Stimulated activated CD8-positive, alpha-beta memory T cell treated with anti-CD3 and anti-CD28 coated beads, Interleukin-7, amount 100 ng/mL, for 48 hours (primary cell): ENCODE results near the gene STMP1.
"Not testable (repeated sequence)": the region's sequence is repeated elsewhere in the genome, so short reads cannot be mapped to it uniquely, and the experiment has no call there.

Experiments used
- DNase-seq, 2 donors: peaks; one replicate each; pipeline ENCODE4 v3.0.0-alpha.2; 2020; ENCODE audit warnings: low read depth in 1 of 2; ENCODE audit errors: extremely low read depth in 1 of 2

STMP1 gene

DNA sequence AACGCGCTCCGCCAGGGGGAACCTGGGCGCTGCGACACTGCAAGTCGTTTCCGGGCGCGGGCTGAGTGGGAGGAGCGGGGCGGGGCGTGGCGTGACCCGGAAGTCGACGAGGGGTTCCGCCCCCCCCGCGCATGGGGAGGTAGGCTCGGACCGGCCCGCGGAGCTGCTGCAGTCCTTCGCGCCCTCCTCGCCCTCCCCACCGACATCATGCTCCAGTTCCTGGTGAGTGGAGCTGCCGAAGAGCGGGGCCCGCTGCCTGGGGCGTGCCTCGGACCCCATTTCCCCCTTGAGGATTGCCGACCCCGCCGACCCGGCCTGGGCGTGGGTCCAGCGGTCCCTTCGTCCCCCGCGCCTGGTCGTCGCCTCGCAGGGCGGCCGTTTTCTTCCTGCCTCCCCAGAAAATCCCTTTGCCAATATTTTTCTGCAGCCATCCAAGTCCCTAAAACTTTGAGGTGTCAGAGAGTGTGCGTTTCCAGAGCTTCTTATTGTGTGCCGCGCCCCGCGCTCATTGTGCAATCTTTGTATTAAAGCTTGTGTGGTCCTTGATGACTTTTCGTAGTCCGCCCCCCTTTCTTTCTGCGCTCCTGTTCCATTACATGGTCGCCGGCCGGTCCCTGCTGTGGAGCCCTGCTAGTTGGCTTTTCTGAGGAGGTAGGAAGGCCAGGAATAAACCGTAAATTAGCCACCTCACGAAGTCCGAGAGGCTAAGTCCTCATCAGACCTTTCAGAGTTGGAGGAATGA, at the start of gene STMP1:
STMP1 (plus strand) TSS at position 142 of the 742 bp plus-strand sequence.
- DNase-seq, result peak; percentile 87 to 90

GRCh38 chr7:135616136-135616535, 46.2 kb upstream of the STMP1 start:
- DNase-seq, result no peak

DNA sequence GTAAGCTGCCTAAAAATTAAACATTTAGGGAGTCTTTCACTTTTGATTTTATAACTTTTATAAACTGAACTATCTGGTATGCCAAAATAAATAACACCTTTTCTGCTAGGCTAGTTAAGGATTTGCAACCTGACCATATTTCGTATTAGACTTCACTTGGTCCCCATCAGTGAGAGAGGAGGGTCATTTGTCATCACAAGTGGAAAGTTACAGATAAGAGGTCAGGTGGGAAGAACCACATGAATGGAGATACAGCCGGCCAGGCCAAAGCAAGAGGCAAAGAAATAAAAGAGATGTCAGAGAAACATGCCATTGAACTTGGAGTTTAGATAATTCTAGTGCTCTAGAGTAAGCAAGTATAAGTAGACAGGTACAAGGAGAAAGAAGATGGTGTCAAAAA, 44.5 kb upstream of the STMP1 start:
- DNase-seq, result no peak

DNA sequence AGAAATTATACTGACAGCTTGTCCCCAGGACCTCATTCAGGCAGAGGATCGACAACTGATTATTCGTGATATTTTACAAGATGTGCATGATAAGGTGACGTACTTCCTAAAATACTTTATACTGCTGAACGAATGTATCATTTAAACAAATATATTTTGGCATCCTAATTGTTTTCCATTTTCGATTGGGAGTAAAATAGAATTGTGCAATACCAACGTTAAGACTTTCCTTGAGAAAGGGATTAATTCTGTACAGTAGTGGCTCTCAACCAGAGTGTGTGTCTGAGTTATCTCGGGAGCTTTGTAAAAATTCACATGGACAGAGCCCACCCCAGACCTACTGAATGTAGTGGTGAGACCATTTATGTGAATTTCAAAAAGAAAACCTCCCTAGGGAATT, 43.8 kb upstream of the STMP1 start:
- DNase-seq, result no peak

- no peak for DNase-seq
Measured at GRCh38 chr7:135620447-135620846, 41.9 kb upstream of the STMP1 start.

- no peak for DNase-seq
Measured at GRCh38 chr7:135620980-135621850, 41.1 kb upstream of the STMP1 start.

DNA sequence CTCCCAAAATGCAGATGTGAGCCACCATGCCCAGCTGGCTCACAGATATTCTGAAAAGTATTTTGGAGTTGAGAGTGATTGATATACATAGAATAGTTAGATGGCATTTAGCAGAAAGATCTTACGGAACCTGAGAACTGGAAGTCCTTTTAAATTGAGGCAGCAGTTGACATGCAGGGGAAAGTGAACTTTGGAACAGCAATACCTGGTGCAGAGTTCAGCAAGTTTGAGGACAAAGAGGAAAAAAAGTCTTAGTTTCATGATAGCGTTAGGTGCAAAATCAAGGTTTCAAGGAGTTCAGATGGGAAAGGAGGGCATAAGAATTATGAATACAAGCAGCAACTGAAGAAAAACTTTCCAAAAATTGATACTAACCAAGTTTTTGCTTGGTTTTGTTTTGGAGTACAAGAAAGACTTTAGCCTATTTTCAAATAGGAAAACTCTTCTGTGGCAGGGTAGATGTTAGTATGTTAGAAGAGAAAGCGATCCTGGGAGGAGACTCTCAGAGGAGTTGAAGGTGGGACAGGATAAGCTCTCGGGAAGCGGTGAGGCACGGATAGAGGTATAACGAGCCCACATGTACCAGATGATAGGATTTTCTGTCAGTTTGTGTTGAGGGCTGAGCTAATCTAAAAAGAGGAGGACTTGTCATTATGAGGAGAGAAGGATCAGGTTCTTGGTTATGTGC, 28.0 kb upstream of the STMP1 start:
- no peak for DNase-seq

- not testable (repeated sequence) for DNase-seq
Measured at GRCh38 chr7:135639690-135640089, 22.6 kb upstream of the STMP1 start.

DNA sequence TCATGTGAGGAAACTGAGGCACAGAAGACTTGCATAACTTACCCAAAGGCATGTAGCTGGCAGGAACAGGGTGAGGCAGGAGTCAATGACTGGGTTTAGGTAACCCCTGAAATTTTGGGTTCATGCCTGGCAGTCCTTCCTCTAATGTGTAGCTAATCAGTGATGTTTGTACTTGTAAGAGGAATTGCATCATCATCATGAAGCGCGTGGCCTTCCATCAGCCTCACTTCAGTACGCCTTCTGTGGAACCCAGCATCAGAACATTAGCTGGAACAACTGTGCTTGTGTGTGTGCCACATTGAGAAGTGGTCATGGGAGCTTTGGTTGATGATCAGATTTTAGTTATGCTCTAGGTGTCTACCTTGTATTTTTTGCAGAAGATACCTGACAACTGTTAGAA, 18.2 kb upstream of the STMP1 start:
- DNase-seq, result no peak

GRCh38 chr7:135644729-135645128, 17.6 kb upstream of the STMP1 start:
- no peak for DNase-seq

DNA sequence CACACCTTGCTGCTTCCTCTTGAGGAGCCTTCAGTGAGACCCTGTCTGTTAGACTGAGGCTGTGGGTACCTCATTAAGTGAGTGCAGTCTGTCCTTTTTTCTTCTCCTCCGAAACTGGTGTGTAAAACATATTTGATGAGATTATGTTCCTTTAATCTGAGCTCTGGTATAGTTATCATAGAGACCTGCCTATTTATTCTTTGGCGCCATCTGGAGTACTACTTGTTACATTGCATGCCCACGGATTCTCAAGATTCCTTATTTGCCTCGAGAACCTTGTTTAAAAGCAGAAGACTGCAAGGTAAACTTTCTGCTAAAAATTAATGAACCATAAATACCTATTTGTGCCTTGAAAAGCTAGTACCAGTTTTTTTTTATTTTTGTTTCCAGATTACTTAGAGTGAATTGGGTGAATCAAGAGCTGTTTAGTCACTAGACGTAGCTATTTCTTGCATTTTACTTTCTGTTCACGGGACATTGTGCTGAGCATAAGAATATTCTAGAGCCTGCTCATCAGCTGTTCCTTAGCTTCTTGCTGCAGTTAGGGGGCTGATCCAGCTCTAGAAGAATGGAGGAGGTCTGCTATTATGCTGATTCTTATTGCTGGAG, 16.9 kb upstream of the STMP1 start:
- DNase-seq, result no peak

DNA sequence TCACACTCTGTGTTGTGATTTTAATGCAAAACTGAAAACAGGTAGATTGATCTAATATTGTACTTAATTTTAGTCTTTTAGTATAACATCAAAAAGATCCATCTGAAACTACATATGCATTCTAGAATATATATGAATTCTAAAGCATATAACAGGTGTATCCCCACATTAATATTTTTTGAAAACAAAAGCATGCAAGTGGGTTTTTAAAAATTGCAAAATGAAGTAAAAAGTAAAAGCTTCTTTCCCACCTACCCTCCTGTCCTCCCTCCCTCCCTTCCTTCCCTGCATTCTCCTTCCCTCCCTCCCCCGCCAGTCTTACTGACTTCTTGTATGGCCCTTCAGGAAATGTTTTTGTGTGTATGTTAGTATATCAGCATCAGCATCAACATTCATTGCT, 14.6 kb upstream of the STMP1 start:
- DNase-seq, result no peak

DNA sequence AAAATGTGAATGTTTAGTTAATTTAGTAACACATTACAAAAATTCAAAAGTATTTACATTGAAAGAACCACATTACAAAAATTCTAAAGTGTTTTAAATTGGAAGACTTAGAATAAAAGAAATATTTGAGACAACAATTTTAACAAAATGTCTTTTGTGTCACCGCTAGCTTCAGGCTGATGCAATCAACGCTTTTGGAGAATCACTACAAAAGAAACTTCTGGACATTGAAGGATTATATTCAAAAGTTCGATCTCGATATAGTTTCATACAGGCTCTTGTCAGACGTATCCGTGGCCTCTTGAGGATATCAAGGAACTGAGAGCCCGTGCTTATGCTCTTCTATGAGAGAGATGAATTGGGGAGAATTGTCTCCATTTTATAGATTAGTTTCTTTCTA, 14.1 kb upstream of the STMP1 start:
- no peak for DNase-seq

DNA sequence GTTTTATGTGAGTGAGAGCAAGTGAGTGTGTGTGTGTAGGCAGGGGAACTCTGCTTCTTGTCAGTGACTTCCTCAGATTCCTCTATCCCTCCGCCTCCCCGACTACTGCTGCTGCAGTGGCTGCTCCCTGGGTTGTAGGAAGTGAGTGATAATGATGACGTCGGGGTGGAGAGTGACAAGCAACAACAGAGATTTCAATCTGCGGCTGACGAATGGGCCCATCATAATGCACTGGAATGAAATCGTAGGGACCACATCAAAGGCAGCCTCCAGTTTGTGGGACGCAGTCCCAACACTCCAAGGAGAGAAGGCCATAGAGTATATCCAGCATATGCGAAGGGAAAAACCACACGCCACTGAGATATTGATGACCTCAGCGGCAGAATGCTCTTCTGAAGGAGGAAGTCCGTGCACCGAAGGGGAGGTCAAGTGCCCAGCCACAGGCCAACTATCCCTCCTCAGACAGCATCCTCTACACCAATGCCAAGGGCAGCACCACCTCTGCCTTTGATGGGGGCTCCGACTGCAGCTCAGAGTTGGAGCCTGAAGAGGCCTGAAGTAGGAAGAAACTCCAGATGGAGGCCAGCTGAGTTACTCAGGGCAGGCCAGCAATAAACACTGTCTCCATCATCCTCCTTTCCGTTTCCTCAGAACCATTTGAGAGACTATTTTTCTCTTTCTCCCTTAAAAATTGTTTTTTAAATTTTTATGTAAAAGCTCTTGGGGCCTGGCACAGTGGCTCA, 11.3 kb upstream of the STMP1 start:
- no peak for DNase-seq

DNA sequence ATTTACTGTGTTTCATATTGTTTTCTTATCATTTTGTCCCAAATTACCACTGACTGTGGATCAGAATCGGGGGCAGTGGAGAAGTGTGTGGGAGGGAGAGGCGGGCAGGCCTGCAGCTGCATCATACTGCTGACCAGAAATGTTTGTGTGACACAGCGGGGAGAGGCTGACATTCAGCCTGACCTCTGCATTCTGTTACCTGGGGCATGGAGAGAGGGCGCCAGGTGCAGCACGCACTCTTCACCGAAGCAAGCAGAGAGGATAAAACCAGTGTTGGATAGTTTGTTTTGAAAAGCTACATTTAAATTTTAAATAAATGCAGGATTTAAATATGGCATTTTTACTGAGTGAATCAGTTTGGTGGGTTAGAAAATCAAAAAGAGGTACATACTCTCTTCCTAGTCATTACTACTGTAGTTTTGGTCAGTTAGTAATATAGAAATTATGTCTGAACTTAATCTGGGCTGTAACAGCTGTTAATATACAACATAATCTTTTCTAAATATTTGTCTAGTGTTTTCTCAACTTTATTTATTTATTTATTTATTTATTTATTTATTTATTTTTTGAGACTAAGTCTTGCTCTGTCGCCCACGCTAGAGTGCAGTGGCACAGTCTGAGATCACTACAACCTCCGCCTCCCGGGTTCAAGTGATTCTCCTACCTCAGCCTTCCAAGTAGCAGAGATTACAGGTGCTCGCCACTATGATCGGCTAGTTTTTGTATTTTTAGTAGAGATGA, 8.8 kb upstream of the STMP1 start:
- no peak for DNase-seq

GRCh38 chr7:135658564-135658963, 3.8 kb upstream of the STMP1 start:
- DNase-seq, result no peak

DNA sequence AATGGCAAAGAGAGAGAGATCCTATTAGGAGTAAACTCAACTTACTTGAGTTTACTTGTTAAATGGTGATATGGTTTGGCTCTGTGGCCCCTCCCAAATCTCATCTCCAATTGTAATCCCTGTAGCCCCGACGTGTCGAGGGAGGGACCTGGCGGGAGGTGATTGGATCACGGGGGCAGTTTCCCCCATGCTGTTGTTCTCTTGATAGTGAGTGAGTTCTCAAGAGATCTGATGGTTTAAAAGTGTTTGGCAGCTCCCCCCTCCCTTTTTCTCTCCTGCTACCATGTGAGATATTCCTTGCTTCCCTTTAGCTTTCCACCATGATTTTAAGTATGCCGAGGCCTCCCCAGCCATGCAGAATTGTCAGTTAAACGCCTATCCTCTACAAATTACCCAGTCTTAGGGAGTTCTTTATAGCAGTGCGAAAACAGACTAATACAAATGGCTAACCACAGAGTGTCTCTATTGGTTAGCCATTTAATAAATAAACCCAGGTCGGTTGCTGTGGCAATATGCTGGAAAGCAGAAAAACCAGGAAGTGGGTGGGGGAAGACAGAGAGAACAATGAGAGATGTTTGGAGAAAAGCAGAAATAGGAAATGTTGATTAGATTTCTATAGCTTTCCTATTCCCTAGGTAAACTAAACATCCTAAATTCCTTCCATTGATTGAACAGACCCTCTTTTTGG, 3.0 kb upstream of the STMP1 start:
- DNase-seq, result no peak

DNA sequence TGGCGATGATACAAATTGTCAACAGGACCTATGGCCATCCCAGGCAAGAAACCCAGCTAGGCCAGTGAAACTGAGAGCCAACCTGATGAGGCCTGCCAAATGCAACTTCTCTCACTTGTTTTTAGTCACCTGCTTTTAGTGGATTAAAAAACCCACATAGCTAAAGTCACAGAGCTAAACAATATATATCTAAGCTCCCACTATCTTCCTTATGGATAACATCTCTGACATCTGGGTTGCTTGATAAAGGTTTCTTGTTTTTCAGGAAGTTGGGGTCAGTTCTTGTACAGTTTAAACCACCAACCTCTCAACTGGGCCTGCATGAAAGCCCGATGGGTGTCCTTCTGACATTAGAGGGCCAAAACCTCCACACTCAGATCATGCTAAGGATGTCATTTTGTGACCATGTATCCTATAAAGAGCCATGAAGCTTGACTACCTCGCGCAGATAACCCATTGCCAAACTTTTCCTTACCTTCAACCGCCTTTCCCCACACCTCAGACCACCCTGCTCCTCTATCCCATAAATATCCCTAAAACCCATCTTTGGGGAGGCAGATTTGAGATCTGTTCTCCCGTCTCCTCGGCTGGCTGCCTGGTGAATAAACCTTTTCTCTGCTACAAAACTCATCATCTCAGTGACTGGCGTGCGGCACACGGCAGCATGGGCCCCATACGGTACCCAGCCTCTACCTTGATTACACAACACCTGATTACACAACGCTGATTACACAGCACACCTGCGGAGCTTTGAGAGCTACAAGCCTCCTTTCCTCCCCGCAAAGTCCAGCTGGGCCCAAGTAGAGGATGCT, 797 bp upstream of the STMP1 start:
- no peak for DNase-seq

- DNase-seq, result no peak
Measured at GRCh38 chr7:135662123-135662372, 266 bp upstream of the STMP1 start.
